GM19238 (cell line): ENCODE data around the gene FBXL7.

Source experiments
- DNase-seq: peaks from one replicate; pipeline ENCODE4 v3.0.0; 2011; ENCODE audit warnings: low spot score; ENCODE audit not compliant: insufficient read length

The FBXL7 gene

DNA sequence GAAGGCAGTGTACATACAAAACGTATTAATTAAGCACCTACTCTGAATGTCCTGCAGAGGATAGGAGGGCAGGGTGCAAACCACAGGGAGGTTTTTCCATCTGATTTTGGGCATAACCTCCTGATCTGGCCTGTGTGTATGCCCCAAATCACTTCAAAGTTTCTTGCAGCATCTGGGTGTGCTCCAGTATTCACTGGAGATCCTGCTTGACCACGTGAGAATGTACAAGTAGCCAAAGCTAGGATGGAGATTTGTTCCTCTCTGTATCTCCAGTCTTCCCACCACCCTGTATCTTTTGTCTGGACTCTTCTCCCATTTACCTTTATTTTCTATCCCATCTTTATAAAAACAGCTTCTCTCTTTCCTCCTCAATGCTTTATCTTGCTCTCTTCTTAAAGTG, 207.7 kb downstream of the FBXL7 start:
- DNase-seq, result no peak

DNA sequence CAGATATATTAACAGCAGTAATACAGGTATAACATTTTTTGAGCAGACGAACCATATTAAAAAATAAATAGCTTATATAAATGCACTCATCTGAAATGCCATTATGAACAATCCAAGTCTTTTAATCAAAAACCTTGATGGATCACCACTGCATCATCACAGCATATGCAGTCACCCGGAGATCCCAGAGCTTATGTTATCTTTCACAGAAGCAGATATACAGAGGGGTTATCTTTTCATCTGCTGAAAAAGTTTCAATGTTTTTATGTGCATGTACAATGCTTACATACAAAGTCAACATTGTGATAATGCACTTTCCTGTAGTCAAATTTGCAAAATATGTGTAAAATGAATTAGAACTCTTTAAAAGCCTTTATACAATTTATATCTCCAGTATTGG, 211.9 kb downstream of the FBXL7 start:
- no peak for DNase-seq

DNA sequence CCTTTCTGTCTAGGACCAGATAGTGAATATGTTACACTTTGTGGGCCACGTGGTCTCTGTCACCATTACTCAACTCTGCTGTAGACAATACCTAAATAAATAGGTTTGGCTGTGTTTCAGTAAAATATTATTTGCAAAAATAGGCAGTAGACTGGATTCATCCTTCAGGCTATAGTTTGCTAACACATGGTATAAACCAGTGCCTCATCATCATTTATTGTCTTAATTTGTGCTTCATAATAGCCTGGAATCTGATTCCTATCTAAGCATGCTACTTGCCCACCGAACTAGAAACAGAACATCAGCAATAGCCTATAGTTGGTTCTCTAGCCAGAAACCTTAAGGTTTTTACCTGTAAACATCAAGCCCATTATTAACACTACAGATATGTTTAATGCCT, 215.6 kb downstream of the FBXL7 start:
- DNase-seq, result no peak

DNA sequence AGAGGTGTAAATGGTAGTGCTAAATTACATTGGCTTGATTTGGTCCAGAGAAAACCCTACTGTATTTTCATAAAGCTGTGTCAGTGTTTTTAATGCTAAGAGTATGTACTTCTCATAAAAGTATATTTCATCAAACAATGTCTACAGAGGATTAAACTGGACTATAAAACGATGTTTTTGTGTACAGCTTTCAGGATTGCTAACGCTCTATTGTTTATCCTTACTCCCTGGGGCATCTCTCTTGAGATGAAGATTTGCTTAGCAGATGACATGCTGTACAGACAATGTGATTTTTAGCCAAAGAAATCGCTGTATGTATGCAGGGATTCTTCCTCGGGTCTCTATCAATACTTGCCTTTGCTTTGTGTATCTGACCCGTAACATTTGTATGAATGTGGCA, 216.0 kb downstream of the FBXL7 start:
- no peak for DNase-seq

DNA sequence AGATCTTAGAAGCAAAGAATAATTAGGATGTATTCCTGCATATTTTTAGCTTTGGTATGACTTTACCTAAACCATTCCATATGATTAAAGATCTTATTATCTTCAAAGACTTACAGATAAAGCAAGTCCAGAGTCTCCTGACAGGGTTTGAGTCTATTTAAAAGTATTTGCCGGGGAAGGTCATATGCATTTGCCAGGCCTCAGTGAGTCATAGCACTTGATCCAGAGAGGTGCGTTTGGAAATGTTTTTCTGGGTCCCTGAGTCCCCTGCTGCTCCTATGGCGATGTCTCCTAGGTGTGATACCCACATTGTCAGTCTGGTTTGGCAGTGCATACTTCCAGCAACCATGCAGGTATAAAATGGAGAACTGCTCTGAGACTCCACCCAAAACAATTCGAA, 217.0 kb downstream of the FBXL7 start:
- no peak for DNase-seq

DNA sequence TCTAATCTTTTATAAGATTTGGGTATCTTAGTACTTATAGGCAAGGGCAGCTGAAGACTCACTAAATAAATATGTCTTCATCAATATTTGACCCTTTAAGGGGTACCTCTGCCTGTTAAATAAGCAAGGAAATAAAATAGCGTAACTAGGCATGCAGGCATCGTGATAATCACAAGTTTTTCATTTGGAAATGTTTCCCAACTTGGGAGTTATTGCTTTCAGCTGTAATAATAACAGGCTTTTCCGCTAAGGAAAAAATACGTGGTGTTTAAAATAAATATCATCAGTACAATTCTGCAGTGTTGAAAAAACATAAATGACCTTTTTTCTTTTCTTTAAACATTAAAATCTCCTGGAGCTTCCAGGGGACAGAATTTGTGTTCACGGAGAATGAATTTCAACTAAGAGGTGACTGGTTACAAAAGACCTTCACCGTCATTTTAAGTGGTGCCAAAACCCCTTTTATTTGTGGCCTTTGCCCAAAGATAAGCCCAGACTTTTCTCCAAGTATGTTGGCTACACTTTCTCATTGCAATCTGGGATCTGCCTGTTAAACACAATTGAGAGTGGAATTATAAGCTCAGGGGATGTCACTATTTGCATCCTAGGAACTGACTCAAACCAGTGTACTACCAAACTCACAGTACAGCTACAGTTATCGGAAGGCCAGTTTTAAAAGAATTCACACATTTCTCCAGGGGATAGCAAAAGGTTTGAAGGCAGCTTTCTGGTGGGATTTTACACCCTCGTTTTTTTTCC, 218.6 kb downstream of the FBXL7 start:
- no peak for DNase-seq

DNA sequence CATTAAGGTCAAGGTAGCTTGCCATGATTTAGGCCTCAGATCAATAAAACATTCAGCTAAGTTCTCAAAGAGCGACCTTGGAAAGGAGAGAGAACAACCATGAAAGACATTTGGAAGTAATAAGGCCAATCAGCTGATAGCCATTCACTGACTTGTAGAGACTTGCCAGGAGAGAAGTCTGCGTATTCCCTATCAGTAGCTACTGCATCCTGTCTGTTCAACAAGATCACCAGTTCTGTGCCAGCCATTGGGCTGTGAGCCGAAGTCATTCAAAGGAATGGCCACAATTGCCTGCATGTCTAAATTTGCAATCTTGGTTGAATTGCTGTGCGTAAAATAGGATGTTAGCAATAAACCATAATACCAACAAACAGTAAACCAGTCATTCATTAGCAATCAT, 219.8 kb downstream of the FBXL7 start:
- no peak for DNase-seq

DNA sequence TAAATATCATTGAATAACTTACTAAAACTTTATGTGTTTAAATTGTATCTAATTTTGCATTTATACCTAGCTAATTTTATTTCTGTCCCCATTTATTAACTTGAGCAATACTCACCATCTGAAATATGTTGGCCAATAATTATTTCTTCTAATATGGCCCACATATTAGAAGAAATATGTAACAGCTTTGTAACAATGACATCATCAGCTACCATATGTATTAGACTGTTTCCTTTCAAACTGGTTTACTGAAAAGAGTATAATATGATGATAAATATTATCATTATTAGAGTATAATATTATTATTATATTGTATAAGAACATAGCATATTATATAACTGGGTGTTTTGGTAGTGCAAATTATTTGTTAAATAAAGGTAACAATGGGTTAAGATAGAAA, 220.5 kb downstream of the FBXL7 start:
- no peak for DNase-seq

DNA sequence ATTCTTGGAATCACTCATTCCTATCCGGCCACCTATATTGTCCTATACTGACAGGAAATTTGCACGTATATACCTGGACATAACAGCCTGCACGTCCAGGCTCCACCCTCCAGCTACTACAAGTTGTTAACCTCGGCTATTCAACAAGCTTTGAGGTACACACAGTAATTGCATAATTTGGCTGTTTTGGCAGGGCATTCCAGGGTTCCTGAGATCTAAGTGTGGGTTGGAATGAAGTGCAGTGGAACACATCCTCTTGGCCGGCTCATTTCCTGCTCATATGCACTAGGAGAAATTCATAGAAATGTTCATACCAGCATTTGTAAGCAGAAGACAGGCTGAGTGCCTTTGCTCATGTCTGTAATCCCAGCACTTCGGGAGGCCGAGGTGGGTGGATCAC, 222.3 kb downstream of the FBXL7 start:
- no peak for DNase-seq

DNA sequence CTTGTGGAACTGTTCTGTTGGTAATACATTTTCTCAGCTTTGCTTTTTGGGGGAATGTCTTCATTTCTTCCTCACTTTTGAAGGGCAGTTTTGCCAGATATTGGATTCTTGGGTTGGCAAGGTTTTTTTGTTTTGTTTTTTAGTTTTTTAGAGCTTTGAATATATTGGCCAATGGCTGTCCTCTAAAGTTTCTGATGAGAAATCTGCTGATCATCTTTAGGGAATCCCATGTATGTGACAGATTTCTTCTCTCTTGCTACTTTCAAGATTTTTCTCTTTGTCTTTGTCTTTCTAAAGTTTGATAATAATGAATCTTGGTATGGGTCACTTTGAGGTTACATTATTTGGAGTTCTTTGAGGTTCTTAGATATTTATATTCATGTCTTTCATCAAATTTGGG, 227.4 kb downstream of the FBXL7 start:
- no peak for DNase-seq

DNA sequence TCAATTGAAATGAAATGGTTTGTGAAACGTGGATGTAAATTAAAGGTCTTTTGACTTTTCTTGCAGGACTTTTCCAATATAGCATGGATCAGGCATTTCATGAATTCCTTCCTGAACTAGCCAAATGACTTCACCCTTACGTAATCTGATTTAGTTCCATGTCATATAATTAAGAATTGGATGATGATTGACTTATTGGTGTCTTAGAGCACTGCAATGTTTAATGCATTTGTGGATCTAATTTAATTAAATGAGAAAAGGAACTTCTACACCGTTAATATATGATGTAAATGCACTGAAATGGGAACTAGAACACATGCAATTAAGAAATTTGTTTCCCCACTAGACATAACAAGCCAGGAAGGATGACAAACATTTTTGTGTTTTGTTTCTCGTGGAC, 228.8 kb downstream of the FBXL7 start:
- no peak for DNase-seq

DNA sequence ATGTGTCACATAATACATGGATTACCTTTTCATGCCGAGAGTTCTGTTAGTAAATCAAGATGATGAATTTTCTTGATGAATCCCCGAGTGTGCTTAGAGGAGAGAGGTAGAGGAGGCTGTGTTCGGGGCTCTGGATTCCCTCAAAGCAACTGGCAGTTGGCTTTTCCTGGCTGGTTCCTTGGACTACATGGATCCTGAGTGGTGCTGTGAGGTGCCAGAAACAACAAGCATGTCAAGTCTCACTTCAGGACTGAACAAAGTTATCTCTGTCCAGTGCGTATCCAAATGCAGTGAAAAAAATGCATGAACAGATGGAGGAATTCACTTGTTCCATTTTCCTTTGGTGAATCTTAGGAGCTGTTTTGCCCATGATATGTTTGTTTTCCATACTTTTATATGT, 231.7 kb downstream of the FBXL7 start:
- DNase-seq, result no peak

DNA sequence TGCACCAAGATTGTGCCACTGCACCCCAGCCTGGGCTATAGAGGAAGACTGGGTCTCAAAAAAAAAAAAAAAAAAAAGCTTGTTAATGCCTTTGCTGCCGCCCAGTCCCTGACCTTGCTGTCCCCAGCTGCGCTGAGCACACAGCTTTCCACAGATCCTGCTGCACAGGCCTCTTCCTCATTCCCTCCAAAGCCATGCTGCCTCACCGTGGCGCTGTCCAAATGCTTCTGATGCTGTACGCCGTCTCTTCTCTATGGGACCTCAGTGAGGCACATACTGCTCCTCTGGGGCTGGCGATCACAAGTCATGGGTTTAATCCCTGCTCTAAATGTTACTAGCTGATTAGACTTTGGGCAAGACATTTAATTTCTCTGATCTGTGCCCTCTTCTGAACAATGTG, 234.1 kb downstream of the FBXL7 start:
- DNase-seq, result no peak

DNA sequence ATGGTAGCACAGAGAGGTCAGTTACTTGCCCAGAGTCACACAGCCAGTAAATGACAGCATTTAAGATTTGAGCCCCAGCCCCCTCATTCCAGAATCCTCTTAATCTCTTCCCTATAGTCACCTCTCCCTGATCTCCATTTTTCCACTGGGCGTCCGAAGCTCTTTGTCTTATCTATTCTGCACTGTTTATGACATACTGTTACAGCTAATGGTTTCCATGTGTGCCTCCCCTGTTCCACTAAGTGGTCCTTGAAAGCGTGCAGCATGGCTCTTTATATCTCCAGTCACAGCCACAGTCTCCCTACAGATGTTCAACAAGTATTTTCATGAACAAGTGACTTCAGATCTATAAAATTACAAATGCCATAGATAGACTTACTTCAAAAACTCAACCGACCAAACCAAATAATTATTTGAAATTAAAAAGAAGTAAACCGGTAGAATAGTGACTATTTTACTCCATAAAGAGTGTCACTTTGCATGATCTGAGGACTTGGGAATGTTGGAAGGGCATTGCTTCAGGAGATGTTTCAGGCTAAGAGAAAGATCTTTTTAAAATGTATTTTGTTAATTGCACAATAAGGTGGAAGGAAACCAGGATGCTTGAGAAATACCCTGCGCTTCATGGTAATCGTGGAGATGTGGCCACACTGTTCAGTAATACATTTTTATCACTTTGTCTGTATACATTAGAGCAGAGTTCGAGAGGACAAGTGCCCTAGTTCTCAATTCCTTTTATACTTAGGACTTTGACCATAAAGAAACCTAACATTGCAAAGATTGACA, 237.2 kb downstream of the FBXL7 start:
- DNase-seq, result no peak

DNA sequence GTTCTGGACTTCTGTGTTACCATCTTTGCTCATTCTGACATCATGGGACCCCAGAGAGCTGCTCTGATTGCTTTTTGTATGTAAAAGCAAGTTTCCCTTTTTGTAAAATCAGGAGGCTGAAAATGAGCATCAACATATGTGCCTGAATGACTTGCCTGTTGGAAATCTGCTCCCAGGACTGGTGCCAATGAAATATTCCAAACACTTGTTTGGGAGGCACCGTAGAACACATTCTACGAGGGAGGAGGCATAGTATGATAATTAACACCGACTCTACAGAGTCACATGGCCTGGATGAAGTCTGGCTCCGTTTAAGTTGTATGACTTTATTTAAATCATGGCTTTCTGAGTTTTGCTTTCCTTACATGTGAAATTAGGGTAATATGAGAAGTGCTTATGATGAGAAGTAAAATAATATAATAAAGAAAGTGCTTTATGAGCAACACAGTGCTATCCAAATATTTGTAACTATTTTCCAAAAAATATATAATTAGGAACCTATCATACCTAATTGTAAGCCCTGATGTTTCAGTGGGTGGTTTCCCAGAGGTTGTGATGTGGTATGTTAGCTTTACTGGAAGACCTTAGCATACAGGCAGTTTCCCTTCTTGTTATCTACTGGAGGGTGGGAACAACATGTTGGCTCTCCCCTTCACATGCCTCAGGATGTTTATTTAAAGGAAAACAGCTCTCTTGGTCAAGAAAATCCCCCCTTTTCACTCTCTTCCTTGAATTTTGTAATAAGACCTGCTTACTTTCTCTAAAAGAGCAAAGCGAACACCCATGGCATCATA, 238.1 kb downstream of the FBXL7 start:
- DNase-seq, result no peak

DNA sequence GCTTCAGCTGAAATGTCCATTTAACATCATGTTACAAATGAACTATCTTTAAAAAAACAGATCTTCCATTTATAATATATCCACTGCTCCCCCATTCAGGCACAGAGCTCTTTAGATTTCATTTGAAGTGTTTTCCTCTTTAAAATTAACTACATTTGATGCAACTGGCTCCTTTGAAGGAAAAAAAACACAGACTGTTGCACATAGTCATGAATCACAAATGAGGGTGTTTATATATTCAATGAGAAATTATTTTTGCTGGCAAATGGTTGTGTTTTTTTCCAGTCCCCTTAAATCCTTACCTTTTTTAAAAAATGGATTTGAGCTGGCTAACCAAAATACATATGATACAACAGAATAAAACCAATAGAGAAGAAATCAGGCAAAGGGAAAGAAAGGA, 240.4 kb downstream of the FBXL7 start:
- DNase-seq, result no peak

DNA sequence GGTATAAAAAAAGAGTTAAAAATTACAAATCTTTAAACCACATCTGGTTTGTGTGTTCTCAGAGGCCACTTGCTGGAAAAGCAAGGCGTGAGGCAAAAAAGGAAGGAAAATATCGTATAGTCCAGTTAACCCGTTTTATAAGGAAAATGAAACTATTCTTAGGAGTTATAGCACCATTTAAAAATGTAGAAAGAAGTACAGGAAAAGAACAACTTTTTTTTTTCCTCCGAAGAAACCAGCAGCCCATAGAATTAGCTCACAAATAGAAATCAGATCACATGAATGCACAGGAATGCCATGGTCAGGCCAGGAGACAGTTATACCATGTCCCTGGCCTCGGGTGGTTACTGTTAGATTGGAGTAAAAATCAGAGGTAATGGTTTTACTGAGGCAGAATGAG, 241.6 kb downstream of the FBXL7 start:
- no peak for DNase-seq

DNA sequence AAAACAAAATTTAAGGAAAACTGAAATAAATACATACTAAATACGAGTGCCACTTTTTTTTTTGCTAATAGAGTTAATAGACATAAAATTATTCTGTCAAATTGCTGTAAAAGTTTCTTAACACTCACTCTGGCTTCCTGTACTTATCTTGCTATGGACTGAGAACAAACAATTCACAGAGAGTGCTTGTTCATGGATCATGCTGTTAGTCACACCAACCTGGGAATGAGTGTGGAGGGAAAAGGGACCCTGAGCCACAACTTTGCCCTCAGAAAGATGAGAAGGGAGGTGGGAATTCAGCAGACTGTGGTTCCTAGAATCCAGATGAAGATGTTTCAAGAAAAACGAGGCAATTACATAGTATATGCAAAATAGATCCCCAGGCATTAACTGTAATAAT, 246.9 kb downstream of the FBXL7 start:
- no peak for DNase-seq

DNA sequence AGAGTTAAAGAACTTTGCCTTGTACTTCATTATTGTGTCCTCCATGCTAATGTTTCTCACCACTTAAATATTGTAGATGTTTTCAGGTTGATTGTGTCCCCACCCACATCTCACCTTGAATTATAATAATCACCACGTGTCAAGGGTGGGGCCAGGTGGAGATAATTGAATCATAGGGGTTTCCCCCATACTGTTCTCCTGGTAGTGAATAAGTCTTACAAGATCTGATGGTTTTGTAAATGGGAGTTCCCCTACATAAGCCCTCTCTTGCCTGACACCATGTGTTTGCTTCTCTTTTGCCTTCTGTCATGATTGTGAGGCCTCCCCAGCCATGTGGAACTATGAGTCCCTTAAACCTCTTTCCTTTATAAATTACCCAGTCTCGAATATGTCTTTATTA, 248.3 kb downstream of the FBXL7 start:
- DNase-seq, result no peak

DNA sequence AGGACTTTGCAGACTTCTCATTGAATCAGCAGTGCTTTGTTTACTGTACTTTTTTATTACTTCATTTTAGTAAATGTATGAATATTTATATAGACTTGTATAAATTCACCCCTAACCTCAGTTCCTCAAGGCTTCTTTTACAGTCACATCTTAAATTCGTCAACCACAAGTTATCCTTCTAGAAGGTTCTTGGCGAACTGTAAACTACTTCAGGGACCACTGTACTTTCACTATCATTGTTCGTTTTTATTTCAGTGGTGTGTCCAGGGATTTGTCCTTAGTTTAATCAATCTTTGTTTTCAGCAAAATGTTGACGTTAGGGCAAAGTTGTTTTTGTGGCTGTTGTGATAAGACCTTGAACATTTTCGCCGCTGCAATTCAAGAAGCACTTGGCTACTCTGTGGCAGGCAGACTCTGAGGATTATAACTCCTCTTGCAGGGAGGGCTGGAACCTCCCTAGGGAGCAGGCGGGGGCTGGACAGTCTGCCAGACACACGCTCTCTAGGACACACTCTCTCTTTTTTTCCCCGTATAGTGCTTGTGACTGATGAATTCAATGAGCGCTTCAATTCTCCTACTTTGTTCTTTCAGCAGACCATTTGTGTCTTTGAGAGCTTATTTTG, 252.8 kb downstream of the FBXL7 start:
- no peak for DNase-seq

DNA sequence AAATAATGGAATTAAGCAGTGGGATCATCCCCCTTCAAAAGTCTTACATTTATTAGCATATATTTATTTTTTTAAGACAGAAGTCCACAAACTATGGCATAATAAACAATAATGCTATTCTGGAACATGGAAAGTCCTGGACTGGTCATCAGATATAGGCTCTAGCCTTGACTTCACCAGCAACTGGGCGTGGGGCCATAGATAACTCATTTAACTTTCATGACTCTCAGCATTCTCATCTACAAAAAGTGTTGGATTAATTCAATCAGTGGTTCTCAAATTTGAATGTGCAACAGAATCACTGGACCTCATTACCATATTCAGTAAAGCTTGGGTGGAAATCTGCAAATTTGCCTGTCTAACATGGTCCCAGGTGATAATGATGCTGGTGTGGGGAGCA, 253.8 kb downstream of the FBXL7 start:
- no peak for DNase-seq

DNA sequence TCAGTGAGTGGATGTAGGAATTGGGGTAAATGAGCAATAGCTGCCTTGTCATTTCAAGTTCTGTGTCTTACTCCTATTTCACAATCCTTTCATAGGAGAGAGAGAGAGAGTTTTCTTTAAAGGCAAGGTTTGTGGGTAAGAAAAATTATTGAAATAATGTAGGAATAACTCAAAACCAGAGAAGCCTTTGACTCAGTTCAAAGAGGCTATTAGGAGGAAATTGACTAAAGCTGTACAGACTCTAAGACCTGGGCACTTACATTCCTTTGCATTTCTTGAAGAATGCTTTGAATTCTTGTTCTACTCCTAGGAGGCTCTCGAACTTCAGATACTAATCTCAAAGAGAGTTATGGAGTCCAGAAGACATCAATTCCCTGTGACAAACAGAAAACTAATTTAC, 257.1 kb downstream of the FBXL7 start:
- DNase-seq, result no peak
